ENCODE measurements around the gene ZNF441.

ZNF441 gene

DNA sequence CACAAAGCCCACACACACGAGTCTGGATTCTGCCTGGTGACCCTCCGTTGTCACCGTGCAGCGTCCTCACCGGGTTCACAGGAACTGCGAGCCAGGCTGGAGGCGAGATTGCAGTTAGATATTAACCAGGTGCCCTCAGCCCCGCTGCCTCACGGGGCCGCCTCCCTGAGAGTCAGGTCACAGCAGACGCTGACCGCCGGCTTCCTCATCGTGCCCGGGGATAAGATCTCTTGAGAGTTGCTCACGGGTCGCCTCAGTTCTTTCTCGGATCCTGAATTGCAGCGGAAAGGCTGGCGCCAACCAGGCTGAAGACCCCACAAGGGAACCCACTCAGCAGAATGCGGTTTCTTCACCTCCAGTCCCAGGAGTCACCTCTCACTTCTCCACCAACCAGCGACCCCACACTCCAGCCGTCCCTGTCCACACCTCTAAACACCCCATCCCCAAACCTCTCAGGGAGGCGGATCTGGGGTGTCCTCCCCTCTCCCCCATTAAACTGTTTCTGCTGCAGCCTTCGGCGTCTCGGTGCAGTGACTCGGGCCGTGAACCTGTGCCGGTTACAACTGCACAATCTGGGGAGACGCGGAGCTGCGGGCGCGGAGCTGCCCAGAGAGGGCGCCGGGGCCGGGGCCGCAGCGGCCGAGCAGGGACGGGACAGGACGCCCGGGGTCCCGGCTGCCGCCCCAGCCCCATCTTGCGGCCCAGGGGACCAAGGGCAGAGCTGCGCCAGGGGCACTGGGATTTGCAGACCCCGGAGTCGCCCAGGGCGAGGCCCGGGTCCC is 28.6 kb upstream of the ZNF441 start:
- H3K27ac ChIP-seq (ENCODE audit: low read depth, low read length): no peak overlapping the region
- no peak for TF ChIP-seq EZH2phosphoT487 (IDR thresholded peaks at IDR 0.05; ENCODE audit: borderline replicate concordance, low read length)
- TF ChIP-seq, protein P1, sequence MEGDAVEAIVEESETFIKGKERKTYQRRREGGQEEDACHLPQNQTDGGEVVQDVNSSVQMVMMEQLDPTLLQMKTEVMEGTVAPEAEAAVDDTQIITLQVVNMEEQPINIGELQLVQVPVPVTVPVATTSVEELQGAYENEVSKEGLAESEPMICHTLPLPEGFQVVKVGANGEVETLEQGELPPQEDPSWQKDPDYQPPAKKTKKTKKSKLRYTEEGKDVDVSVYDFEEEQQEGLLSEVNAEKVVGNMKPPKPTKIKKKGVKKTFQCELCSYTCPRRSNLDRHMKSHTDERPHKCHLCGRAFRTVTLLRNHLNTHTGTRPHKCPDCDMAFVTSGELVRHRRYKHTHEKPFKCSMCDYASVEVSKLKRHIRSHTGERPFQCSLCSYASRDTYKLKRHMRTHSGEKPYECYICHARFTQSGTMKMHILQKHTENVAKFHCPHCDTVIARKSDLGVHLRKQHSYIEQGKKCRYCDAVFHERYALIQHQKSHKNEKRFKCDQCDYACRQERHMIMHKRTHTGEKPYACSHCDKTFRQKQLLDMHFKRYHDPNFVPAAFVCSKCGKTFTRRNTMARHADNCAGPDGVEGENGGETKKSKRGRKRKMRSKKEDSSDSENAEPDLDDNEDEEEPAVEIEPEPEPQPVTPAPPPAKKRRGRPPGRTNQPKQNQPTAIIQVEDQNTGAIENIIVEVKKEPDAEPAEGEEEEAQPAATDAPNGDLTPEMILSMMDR (IDR thresholded peaks at IDR 0.05; ENCODE audit: low read depth, low read length, poor library complexity, severe bottlenecking): no peak

DNA sequence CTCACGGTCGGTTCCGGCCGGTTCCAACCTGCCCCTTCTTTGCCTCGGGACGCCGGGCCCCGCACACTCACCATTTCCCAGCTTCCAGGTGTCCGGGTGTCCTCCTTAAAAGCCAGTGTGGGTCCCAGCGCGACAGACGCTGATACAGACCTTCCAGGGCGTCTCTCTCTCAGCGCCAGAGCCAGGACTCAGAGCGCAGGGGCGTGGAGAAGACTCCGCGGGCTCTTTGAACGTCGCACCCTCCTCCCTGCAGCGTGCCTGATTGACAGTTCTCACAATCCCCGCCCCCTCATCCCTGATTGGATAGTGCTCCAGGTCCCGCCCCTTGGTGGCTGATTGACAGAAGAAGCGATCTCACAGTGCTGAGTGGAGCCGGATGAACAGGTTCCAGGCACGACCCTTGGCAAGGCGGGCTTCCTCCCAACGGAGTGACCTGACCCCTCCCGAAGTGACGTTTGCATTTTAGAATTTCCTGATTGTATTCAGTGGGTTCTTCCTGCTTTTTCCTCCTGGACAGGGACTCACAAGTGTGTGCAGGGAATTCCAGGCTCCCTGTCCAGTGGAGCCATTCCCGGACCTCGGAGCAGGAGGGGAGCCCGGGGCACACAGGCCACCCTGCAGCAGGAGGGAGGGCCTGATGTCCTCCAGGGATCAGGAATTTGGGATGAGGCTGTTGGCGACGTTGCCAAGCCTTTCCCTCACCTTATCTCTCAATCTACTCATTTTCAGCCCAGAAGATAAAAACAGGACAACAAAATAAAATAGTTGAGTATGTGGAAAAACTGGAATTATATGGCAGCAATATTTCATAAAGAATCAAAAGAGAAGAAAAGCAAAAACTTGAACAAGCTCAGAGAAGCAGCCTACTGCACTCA is 27.8 kb upstream of the ZNF441 start, which contains the start of gene ZNF823:
Gene ZNF823 (minus strand): TSS at position 201 of the 875 bp plus-strand sequence. CDS start 127 bp downstream, at position 74.
- H3K27me3 ChIP-seq (ENCODE audit: control insufficient read depth, low read length): no peaks in the 10 kb centered on the region
- peaks cover 13% of the 10 kb centered on the region for H3K79me2 ChIP-seq (ENCODE audit: control insufficient read depth, low read length)
- H3K36me3 ChIP-seq (ENCODE audit: control insufficient read depth, low read length): no peaks in the 10 kb centered on the region
- H3K4me2 ChIP-seq (ENCODE audit: low read length): peak within 1 kb of the TSS; percentile 92
- peak within 1 kb of the TSS; percentile 93 for H3K4me3 ChIP-seq (ENCODE audit: low read length)
- H3F3A ChIP-seq (ENCODE audit: control insufficient read depth, insufficient read depth): peaks cover 4% of the 10 kb centered on the region; the same call in 1 of the 2 replicates
- TF ChIP-seq, protein P1 (IDR thresholded peaks at IDR 0.05; ENCODE audit: low read depth, low read length, poor library complexity, severe bottlenecking): no peak
- no peak for TF ChIP-seq EZH2phosphoT487 (IDR thresholded peaks at IDR 0.05; ENCODE audit: borderline replicate concordance, low read length)
- H3K9me3 ChIP-seq (ENCODE audit: control insufficient read depth, insufficient read depth, low read length): no peaks in the 10 kb centered on the region
- H3K4me1 ChIP-seq (ENCODE audit: control insufficient read depth, low read length): peaks cover 20% of the 10 kb centered on the region
- H4K20me1 ChIP-seq (ENCODE audit: control insufficient read depth, insufficient read depth, low read depth, low read length): no peaks in the 10 kb centered on the region
- no peak within 1 kb of the TSS for H3K27ac ChIP-seq (ENCODE audit: low read depth, low read length)
- no peaks in the 10 kb centered on the region for H3K9me2 ChIP-seq (replicated peaks; ENCODE audit: control insufficient read depth, low read length)

More for the DNA sequence above, 28.6 kb upstream of the ZNF441 start:
- Histone ChIP-seq H4K20me1 (ENCODE audit: control insufficient read depth, insufficient read depth, low read depth, low read length) (no peaks in the 10 kb centered on the region), H3K79me2 (ENCODE audit: control insufficient read depth, low read length) (peaks cover 13% of the 10 kb centered on the region), H3K36me3 (ENCODE audit: control insufficient read depth, low read length) (no peaks in the 10 kb centered on the region), H3K27me3 (ENCODE audit: control insufficient read depth, low read length) (no peaks in the 10 kb centered on the region), H3K4me3 (ENCODE audit: low read length) (peak overlapping the region; percentile 93), H3K9me3 (ENCODE audit: control insufficient read depth, insufficient read depth, low read length) (no peaks in the 10 kb centered on the region), H3K9me2 (replicated peaks; ENCODE audit: control insufficient read depth, low read length) (no peaks in the 10 kb centered on the region), H3F3A (ENCODE audit: control insufficient read depth, insufficient read depth) (peaks cover 4% of the 10 kb centered on the region; the same call in 1 of the 2 replicates), H3K4me2 (ENCODE audit: low read length) (peak overlapping the region; percentile 92), H3K4me1 (ENCODE audit: control insufficient read depth, low read length) (peaks cover 20% of the 10 kb centered on the region)

DNA sequence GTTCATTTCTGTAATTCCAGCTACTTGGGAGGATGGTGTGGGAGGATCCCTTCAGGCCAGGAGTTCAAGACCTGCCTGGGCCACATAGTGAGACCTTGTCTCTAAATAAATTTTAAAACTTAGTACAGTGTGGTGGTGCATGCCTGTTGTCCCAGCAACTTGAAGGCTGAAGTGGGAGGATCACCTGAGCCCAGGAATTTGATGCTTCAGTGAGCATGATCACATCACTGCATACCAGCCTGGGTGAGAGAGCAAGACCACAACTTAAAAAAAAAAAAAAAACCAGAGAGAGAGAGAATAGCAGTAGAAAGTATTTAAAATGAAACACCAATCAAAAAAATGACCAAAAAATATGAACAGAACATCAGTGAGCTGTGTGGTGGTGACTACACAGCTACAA is 20.9 kb upstream of the ZNF441 start:
- Histone ChIP-seq H3K27me3 (ENCODE audit: control insufficient read depth, low read length) (peaks cover 5% of the 10 kb centered on the region; the same call in 1 of the 2 replicates), H3F3A (ENCODE audit: control insufficient read depth, insufficient read depth) (no peaks in the 10 kb centered on the region), H3K4me1 (ENCODE audit: control insufficient read depth, low read length) (no peaks in the 10 kb centered on the region), H3K27ac (ENCODE audit: low read depth, low read length) (no peak overlapping the region), H3K4me2 (ENCODE audit: low read length) (no peak overlapping the region), H4K20me1 (ENCODE audit: control insufficient read depth, insufficient read depth, low read depth, low read length) (no peaks in the 10 kb centered on the region), H3K36me3 (ENCODE audit: control insufficient read depth, low read length) (no peaks in the 10 kb centered on the region), H3K4me3 (ENCODE audit: low read length) (no peak overlapping the region), H3K9me3 (ENCODE audit: control insufficient read depth, insufficient read depth, low read length) (no peaks in the 10 kb centered on the region), H3K9me2 (replicated peaks; ENCODE audit: control insufficient read depth, low read length) (no peaks in the 10 kb centered on the region), H3K79me2 (ENCODE audit: control insufficient read depth, low read length) (no peaks in the 10 kb centered on the region)
- TF ChIP-seq, protein P1 (IDR thresholded peaks at IDR 0.05; ENCODE audit: low read depth, low read length, poor library complexity, severe bottlenecking): no peak
- no peak for TF ChIP-seq EZH2phosphoT487 (IDR thresholded peaks at IDR 0.05; ENCODE audit: borderline replicate concordance, low read length)
